Ammon's horn (tissue), 1 donor: ENCODE results near the gene SIRT2.
A peak's percentile ranks its signal among the peaks of the same experiment; 100 is the strongest.
"Not testable (repeated sequence)": the region's sequence is repeated elsewhere in the genome, so short reads cannot be mapped to it uniquely, and the experiment has no call there.

Experiments used
- DNase-seq: peaks from one replicate; pipeline ENCODE4 v3.0.0-alpha.2; 2016; ENCODE audit warnings: low spot score

Gene SIRT2

DNA sequence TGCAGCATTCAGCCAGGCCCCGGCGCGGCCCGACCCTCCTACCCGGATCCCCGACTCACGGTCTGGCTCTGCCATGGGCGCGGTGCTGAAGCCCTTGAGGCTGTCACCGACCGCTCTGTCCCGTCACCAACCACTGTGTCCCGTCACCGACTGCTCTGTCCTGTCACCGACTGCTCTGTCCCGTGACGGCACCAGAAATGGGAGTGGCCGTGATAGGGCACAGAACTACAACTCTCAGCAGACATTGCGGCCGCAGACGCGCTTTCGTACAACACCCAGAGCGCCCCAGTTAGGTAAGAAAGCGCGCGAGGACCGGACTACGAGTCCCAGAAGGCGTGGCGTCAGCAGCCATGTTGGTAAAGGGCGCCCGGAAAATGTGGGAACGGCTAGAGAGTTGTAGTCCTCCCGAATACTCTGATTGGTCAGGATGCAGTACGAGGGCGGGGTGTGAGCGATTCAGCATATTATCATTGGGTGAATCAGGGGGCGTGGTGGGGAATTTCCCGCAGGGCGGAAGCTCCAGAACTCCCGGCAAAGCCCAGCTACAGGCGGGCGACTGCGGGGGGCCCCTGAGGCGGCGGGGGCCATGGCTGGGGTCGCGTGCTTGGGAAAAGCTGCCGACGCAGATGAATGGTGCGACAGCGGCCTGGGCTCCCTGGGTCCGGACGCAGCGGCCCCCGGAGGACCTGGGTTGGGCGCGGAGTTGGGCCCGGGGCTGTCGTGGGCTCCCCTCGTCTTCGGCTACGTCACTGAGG, at the start of gene SIRT2, which contains the start of gene NFKBIB:
Gene SIRT2, minus strand, starts transcription at position 172 of the 755 bp plus-strand sequence. Its CDS starts 97 bp downstream, at position 75.
Gene NFKBIB, plus strand, starts transcription at position 523 of the 755 bp plus-strand sequence. Its CDS starts 64 bp downstream, at position 587.
- DNase-seq: peak; percentile 100

DNA sequence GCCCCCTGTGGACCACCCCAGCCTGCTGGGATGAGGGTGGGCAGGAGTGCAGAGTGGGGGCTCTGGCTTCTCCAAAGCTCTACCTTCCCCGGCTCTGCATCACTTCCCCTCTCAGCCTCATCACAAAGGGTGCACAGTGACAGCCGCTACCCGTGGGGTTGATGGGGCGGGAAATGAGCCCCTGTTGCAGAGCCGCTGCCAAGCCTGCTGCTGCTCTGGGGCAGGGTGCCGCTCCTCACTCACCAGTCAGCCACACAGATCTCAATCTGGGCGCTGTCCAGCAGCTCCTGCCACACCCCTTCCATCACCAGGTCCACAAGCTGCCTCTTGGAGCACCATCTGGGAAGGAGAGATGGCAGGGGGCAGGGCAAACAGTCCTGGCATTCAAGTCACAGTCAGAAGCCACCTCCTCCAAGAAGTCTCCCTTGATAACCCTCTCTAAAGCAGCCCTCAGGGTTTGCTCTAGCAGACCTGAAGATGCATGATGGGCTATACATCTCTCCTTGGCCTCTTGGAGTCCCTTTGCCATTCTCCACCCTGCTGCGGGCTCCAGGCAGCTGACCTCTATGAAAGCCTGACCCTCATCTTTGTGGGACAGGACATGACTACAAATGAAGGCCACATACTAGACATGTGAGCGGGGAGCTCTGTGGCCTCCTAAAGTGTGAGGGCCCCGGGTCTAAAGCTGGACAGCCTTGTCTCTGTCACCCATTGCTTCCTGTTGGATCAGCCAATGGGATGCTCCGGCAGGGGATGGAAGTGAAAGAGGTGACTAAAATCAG, 47.0 kb upstream of the SIRT2 start:
- no peak for DNase-seq

DNA sequence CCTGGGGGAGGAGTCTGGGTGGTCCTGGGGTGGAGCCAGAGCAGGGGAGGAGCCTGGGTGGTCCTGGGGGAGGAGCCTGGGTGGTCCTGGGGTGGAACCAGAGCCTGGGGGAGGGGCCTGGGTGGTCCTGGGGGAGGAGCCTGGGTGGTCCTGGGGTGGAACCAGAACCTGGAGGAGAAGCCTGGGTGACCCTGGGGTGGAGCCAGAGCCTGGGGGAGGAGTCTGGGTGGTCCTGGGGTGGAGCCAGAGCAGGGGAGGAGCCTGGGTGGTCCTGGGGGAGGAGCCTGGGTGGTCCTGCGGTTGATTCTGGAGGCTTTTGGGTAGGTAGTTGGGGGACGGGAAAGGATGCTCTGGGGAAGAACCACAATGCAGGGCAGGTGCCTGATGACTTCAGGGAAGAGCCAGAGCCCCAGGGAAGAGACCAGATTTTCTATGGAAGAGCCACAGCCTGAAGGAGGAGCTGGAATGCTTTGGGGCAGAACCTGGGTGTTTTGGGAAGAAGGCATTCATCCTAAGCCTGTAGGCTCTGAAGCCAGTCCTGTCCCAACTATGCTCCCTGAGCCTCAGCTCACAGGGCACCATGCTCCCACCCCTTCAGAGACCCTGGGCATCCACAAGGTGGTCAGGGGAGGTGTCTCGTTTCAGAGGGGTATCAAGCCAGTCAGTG, 46.3 kb upstream of the SIRT2 start:
- DNase-seq: no peak

DNA sequence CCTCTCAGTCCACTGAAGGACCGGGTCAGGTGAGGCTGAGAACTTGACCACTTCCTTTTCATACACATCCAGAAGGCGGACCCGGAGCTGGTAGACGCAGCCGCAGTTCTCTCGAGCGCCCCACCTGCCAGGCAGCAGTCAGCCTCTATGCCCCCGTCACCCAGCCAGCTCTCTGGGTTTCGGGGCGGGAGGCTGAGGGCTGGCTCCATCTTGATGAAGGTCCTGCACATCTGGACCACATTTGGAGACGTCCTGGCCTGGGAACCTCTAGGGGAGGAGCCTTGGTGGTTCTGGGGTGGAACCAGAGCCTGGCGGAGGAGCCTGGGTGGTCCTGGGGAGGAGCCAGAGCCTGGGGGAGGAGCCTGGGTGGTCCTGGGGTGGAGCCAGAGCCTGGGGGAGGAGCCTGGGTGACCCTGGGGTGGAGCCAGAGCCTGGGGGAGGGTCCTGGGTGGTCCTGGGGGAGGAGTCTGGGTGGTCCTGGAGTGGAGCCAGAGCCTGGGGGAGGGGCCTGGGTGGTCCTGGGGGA, 45.6 kb upstream of the SIRT2 start:
- no peak for DNase-seq

DNA sequence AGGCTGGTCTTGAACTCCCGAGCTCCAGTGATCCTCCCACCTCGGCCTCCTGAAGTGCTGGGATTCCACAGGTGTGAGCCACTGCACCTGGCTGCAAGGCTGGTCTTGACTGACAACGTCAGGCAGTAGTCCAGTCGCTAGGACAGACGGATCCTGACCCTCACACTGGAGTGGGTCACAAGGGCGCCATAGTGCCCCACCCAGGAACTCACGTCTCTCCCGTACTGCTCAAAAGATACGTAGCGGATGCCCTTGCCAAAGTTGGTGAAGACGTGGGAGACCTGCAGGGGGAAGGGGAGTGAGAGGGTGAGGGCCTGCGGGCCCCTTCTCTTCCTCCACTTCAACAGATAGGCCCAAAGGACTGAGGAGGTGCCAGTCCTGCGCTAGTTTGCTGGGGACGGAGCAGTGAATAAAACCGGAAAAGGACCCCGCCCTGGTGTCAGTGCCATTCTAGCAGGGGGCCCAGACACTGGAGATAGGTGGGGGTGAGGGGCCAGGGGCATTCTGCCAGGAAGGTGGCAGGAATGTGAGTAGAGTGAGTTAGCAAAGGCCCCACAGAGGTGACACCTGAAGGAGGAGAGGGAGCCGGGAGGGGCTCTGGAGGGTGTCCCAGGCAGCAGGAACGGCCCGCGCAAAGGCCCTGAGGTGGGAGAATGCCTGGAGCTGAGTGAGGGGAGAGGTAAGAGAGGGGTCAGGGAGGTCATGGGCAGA, 43.2 kb upstream of the SIRT2 start:
- DNase-seq: no peak

DNA sequence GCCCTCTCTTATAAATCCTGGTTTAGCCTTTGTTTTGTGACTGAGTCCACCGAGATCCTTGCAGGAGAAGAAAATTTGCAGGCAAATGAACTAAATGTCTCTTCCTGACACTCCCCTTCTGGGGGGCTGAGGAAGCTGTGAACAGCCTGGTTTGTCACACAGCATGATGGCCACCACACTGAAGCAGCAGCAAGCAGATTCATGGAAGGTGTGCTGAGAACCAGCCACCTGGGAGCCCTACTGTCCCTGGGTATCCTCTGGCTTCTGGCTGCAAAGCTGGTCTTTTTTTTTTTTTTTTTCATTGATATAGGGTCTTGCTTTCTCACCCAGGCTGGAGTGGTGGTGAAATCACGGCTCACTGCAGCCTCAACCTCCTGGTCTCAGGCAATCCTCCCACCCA, 42.6 kb upstream of the SIRT2 start:
- DNase-seq: no peak

DNA sequence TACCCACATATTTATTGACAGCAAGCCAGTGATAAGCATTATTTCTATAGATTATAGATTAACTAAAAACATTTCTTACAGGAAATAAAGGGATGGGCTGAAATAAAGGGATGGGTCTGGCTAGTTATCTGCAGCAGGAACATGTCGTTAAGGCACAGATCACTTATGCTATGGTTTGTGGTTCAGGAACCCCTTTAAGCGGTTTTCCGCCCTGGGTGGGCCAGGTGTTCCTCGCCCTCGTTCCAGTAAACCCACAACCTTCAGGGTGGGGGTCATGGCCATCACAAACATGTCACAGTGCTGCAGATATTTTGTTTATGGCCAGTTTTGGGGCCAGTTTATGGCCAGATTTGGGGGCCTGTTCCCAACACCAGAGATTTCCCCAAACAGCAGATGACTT, 42.0 kb upstream of the SIRT2 start:
- not testable (repeated sequence) for DNase-seq

DNA sequence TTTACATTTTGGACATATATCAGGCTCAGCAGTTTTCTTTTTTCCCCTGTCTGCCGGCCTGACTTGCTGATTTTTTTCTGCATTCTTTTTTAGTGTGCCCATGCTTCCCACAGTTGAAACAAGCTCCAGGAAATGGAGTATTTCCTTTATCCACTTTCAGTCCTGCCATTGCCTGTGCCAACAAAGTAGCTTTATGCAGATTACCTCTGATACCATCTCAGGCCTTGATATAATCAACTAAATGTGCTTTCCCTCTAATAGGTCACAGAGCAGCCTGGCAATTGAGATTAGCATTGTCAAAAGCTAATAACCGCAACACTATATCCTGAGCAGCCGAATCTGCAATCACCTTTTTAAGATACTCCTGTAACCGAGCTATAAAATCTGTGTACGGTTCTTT, 40.5 kb upstream of the SIRT2 start:
- DNase-seq: no peak

DNA sequence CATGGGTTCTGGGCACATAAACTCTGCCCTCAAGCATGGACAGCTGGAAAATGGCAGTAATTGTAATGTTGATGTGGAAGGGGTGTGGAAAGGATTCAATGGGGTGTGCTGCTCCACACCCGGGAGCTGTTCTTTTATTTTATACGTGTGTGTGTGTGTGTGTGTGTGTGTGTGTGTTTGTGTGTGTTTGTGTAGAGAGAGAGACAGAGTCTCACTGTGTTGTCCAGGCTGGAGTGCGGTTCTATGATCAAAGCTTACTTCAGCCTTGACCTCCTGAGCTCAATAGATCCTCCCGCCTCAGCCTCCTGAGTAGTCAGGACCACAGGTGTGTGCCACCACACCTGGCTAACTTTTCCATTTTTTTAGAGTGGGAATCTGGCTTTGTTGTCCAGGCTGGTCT, 34.1 kb upstream of the SIRT2 start:
- DNase-seq: no peak

DNA sequence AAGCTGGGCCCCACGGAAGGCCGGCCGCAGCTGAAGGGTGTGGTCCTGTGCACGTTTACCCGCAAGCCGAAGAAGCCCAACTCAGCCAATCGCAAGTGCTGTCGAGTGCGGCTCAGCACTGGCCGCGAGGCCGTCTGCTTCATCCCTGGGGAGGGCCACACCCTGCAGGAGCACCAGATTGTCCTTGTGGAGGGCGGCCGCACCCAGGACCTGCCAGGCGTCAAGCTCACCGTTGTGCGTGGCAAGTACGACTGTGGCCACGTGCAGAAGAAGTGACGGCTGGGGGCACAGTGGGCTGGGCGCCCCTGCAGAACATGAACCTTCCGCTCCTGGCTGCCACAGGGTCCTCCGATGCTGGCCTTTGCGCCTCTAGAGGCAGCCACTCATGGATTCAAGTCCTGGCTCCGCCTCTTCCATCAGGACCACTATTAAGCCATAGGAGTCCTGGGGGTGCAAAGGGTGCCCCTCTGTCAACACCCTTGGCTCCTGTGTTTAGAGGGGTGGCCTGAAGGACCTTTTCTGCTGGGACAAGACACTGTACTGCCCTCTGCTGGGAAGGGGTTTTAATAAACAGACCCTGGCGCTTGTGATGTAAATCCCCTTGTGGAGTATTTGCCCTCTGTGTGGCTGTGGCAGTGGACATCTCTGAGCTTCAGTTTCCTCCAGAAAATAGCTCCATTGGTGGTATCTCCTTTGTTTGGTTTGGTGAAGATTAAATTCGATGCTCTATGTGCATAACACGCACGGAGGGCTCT, 33.2 kb upstream of the SIRT2 start:
- DNase-seq: no peak

DNA sequence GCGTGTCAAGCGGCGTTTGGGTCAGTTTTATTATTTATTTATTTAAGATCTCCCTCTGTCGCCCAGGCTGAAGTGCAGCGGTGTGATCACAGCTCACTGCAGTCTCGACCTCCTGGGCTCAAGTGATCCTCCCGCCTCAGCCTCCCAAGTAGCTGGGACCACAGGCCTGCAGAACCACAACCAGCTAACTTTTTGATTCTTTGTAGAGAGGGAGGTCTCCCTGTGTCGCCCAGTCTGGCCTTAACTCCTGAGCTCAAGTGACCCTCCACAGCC, 32.0 kb upstream of the SIRT2 start:
- no peak for DNase-seq

DNA sequence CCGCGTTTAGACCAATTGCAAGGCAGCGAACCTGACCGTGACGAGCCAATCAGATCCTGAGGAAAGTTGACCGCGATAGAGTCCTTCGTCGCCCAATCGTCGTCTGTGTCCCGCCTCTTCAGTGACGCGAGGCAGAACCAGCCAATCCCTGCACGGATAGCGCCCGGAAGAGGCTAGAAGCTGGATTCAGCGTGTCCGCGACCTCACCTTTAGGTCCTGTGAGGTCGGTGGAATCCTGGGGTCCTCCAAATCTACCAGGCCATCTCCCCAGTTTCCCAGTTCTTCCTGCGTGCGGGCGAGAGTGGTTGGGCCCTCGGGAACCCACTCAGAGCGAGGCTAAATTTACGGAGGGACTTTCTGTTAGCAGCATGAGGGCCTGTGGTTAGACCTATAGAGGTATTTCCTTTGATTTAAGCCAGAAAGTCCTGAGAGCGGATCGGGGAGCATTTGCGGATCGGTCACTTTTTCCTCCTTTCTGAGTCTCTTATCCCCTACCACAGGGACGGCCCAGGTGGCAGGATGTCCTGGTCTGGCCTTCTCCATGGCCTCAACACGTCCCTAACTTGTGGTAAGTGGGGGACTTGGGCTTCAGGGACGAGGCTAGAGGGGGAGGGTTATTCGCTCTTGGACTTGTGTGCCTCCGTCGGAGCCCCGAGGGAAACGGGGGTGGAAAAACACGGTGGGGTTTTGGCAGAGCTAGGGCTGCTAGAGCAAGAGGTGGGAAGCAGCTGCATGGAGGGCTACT, 31.5 kb upstream of the SIRT2 start, which contains the start of gene MRPS12:
Gene MRPS12, plus strand, starts transcription at position 169 of the 745 bp plus-strand sequence. Its CDS starts 351 bp downstream, at position 520.
- peak; percentile 100 for DNase-seq

DNA sequence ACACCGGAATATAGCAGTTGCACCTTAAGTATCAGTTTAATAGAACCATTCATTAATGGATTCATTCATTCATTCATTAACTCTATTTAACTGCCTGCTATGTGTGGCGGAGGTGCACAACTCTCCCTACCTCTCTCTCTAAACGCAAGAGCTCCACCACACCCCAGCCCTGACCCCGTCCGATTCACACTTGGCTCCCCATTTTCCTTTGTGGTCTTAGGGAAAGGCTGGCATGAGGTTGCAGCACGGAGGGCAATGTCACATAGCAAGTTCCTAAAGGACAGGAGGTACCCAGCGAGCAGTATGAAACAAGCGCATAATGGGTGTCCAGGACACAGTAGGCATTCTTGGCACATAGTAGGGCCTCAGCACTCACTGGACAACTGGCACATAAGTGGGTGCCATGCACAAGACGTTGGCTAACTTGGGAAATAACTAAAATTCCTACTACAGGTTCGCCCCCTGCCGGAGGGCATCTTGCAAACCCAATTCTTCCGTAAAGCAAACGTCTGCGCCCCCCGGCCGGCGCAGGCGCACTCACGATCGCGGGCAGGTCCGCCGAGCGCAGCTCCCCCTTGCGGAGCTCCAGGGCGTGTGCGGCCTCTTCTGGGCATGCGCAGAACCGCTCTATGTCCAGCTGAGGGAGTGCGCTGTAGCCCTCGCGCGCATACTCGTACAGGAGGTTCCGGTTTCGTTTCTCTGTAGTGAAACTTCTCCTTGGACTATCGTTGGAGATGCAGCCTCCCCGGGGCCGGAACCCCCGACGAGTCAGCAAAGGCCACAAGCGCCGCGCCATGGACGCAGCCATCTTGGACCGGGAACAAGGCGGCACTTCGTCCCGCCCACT, 30.7 kb upstream of the SIRT2 start, which contains the start of gene SARS2:
Gene SARS2, minus strand, starts transcription at position 835 of the 847 bp plus-strand sequence. Its CDS starts 27 bp downstream, at position 808.
- DNase-seq: peak; percentile 95

DNA sequence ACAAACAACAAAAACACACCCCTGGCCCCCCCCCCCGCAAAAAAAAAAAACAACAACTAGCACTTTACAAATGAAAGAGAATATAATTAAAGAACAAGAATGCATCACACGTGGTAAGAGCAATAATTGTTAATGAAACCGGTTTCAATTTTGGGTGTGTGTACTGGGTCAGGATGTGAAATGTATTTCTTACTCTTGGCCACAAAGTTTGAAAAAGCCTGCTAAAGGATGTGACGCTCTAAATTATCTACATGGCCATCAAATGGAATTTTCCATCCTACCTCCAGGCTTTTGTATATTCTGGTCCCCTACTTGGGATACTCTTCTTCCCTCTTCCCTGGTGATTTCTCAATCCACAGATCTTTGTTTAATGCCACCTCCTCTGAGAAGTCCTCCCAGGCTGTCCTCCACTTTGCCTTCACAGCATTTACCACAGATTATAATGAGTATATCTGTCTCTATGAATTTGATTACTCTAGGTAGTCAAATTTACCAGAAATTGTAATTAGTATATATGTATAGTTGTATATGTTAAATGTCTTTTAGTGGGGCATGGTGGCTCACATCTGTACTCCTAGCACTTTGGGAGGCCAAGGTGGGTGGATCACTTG, 29.1 kb upstream of the SIRT2 start:
- no peak for DNase-seq

DNA sequence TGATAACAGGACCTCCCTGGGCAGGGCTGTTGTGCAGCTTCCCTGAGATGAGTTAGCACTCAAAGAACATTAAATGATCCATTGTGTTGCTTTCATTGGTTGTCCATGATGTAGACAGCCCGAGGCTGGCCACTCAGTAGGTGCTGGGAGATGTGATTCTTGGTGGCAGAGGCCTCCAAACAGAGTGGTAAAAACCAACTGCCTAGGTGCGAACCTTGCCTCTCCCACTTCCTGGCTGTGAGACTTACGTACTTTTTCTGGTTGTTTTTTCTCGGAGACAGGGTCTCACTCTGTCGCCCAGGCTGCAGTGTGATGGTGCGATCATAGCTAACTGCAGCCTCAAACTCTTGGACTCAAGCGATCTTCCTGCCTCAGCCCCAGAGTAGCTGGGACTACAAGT, 25.0 kb upstream of the SIRT2 start:
- DNase-seq: no peak

DNA sequence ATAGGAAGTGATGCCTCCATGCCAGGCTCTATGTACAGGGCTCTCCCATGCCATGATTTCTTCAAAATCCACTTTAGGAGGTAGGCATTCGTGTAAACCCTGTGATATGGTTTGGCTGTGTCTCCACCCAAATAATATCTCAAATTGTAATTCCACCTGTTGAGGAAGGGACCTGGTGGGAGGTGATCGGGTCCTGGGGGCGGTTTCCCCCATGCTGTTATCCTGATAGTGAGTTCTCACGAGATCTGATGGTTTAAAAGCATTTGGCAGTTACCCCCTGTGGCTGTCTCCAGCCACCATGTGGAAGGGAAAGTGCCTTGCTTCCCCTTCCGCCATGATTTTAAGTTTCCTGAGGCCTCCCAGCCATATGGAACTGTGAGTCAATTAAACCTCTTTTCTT, 23.1 kb upstream of the SIRT2 start:
- DNase-seq: no peak

DNA sequence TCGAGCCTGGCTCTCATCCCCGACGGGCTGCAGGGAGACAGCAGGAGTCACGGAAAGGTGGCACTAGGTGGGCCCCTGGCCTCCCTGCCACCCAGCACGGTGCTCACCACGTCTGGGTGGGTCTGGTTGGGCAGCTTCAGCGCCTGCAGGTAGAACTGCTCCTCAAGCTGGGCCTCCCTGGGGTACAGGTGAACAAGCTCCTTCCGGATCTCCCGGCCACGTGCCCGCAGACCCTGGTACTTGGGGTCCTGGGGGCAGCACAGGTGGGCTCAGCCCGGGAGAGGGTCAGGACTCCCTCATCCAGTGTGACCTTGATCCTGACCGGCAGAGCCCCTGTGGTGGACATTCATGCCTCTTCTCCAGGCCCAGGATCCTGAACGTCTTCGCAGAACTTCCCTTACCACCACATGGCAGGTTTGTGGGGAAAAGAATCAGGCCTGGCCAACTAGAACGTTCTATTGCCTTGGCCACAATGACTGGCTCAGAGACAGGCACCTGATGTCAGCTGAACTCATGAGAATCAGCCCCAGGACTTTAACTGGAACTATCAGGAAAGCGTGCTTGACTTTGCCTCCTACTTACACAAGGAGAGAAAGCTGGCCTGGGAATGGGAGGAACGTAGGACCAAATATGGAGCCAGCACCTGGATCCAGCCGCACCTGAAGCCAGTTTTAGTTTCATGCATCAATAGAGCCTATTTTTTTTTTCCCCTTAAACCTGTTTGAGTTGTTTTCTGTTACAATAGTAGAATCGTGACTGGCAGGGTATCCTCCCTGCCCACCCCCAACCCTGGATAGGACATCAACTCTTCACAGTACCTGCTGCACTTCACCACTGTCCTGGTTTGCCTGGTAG, 22.2 kb upstream of the SIRT2 start:
- DNase-seq: no peak
